NCI-H526 treated with DMSO at 0.1 percent for 48 hours (cell line): ENCODE data around the gene ITGB1BP2.
"Not testable (repeated sequence)": the region's sequence is repeated elsewhere in the genome, so short reads cannot be mapped to it uniquely, and the experiment has no call there.

Source experiments
- DNase-seq: peaks from one replicate; lab custom pipeline; 2025; lab: John Stamatoyannopoulos, UW

ITGB1BP2 gene

DNA sequence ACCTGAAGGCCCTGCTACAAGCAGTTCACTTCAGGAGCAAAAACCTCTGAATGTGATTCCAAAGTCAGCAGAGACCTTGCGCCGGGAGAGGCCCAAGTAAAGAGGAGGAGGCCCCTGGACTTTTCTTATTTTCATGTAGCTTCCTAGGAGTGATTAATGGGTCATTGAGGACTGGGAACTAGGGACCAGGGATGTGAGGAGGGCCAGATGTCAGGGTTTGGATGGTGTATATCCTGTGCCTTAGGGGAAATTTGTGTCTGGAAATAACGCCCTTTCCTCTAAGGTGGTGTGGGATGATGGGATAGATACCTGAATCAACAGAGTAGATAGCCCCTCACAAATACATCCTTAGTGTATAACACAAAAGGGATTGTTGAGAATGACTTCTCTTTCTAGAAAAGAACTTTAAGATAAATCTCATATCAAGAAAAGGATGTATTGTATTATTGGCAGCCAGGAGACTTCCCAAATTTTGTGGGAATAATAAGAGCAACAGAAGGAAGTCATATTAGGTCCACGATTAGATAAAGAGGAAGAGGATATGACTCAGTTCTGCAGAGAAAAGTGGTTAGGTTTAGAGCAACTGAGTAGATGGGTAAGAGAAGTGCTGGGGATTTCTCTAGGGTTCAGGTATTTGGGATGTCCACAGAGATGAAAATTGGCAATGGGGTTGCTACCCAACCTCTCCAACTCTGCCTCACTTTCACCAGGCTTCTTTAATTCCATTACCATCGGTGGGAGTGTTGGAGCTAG, 1.1 kb downstream of the ITGB1BP2 start:
- DNase-seq = no peak

DNA sequence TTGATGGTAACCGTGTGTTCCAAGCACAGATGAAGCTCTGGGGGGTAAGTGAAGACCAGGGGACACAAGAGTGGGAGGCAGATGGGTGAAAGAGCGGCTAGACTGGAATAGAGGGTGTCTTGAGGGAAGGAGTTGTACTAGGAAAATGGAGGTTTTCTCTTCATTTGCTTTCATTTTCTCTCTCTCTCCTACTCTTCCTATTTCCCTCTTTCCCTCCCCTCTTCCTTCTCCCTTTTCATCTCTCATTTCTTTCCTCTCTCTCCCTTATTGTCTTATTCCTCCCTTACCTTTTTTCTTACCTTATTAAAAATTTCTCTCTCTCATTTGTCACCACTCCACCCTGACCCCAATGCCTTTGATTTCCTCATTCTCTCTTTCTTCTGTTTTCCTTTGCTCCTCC, 3.0 kb downstream of the ITGB1BP2 start:
- DNase-seq = no peak

DNA sequence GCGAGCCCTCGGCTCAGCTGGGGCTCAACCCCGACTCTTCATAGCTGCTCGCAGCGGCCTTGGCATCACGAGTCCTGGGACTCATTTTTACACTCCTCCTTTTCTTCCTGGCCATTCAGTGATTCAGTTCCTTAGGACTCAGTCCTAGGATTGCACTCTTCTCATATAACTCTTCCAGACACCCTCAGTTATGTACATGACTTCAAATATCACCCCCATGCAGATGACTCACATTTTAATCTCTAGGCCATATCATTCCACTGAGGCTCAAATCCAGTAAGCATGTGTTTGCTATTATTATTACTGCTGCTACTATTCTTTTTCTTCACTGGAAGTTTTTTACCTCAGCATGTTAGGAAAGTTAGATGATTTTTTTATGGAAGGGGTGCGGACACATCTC, 14.4 kb downstream of the ITGB1BP2 start:
- no peak for DNase-seq

DNA sequence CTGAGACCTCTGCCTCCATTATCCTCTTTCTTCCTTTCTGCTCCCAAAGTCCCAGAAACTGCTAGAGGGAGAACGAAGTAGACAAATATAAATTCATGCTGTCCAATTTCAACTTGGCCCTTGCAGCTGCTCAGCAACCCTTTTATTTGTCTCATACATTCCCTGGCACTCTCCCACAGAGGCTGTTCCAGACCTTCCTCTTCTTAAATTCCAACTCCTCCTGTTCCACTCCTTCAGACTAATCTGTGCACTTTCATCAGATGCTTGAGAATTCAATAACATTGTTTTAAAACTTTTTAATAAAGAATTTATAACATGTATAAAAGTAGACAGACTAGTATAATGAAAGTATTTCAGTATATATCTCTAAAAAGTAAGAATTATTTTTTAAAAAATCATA, 15.4 kb downstream of the ITGB1BP2 start:
- DNase-seq = not testable (repeated sequence)

DNA sequence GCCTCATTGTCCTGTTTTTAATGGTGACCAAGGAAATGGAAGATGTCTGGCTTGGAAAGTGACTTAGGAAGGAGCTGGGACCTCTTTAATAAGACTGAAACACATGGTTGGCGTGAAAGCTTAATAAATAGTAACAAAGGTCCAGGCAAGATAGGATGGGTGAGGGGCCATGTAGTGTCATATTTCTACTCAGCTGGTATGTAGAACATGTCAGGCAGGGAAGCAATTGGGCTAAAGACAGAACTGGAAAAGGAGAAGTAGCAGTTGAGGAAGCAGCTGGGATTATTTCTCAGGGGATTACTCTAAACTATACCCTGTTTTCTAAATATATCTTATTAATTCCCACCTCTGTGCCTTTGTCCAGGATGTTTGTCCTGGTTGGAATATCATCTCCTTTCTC, 18.6 kb downstream of the ITGB1BP2 start:
- DNase-seq = no peak

DNA sequence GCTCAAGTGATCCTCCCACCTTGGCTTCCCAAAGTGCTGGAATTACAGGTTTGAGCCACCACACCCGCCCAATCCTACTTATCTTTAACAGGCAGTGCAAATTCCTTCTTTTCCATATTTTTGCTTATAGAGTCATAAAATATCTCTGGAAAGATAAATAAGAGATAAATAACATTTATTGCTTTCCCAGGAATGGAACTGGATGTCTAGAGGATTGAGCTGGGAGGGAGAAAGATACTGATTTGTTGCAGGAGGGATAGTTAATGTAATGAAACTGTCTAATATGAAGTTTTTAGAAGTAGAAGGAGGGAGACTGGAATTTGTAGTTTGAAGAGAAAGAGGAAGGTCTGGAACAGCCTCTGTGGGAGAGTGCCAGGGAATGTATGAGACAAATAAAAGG, 20.2 kb downstream of the ITGB1BP2 start:
- no peak for DNase-seq

DNA sequence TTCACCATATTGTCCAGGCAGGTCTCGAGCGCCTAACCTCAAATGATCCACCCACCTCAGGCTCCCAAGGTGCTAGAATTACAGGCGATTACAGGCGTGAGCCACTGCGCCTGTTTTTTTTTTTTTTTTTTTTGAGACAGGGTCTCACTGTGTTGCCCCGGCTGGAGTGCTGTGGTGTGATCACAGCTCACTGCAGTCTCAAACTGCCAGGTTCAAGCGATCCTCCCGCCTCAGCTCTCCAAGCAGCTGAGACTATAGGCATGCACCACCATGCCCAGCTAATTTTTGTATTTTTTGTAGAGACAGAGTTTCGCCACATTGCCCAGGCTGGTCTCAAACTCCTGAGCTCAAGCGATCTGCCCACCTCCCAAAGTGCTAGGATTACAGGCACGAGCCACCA, 22.9 kb downstream of the ITGB1BP2 start:
- not testable (repeated sequence) for DNase-seq

DNA sequence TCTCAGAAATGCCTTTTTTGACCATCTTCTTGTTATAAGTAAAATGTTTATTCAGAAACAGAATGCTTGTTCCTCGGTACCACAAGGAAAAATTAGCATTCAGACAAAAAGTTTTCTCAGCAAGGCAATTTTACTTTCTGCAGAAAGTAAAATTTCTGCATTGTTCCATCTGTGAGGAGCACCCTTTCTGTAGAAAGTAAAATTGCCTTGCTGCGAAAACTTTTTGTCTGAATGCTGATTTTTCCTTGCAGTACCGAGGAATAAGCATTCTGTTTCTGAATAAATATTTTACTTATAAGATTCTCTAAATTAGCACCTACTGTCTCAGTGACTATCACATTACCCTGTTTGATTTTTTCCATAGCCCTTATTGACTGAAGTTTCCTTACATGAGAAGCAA, 24.8 kb downstream of the ITGB1BP2 start:
- no peak for DNase-seq

DNA sequence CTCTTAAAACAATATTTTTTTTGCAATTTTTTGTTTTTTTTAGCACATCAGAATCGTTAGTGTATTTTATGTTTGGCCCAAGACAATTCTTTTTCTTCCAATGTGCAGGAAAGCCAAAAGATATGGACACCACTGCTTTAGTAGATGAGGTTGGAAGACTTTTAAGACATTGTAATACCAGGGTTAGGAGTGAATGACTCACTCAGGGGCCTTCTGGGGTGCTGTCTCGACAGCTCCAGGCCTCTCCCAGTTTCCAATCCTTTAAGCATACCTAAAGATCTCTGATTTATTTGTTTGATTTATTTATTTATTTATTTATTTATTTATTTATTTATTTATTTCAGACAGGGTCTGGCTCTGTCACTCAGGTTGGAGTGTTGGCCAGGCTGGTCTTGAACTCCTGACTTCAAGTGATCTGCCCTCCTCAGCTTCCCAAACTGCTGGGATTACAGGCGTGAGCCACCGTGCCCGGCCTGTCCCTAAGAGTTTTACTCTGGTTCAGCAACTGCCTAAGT, 47.7 kb downstream of the ITGB1BP2 start:
- not testable (repeated sequence) for DNase-seq

DNA sequence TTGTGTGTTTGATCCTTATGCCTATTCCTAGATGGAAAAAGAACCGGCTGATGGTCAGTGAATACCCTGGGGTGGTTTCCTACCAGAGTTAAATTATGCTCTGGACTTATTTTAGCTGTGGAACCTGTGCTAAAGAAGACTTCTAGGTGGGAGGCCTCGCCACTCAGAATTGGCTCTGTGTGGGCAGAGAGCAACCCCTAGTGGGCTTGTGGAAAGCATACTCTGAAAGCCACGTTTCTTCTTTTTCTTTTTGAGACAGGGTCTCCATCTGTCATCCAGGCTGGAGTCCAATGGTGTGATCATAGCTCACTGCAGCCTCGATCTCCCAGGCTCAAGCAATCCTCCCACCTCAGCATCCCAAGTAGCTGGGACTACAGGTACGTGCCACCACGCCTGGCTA, 48.3 kb downstream of the ITGB1BP2 start:
- DNase-seq = not testable (repeated sequence)

DNA sequence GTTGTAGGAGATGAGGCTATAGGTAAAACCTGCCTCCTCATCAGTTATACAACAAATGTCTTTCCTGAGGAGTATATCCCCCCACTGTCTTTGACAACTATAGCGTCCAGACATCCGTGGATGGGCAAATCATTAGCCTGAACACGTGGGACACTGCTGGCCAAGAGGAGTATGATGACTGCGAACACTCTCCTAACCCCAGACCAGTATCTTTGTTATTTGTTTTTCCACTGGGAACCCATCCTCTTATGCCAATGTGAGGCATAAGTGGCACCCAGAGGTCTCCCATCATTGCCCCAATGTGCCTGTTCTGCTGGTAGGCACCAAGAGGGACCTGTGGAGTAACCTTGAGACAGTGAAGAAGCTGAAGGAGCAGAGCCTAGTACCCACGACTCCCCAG, 50.9 kb downstream of the ITGB1BP2 start:
- not testable (repeated sequence) for DNase-seq
